HEK293T (cell line): ENCODE results near the gene MTMR12.

Source experiments
- ARNT ChIP-seq: fragments of 450-650 bp; IDR thresholded peaks from 2 replicates; pipeline ENCODE4 v1.6.1; 2017; ENCODE audit warnings: mild to moderate bottlenecking
- FOXM1 ChIP-seq: fragments of 450-650 bp; IDR thresholded peaks from 2 replicates; pipeline ENCODE4 v1.6.1; 2017; ENCODE audit warnings: mild to moderate bottlenecking, borderline replicate concordance
- SP1 ChIP-seq: fragments of 450-650 bp; IDR thresholded peaks from 2 replicates; pipeline ENCODE4 v1.6.1; 2017
- SUZ12 ChIP-seq: fragments of 450-650 bp; IDR thresholded peaks from 2 replicates; pipeline ENCODE4 v1.6.1; 2016; ENCODE audit warnings: mild to moderate bottlenecking
- TARDBP ChIP-seq: fragments of 450-650 bp; IDR thresholded peaks from 2 replicates; pipeline ENCODE4 v1.6.1; 2016

DNA sequence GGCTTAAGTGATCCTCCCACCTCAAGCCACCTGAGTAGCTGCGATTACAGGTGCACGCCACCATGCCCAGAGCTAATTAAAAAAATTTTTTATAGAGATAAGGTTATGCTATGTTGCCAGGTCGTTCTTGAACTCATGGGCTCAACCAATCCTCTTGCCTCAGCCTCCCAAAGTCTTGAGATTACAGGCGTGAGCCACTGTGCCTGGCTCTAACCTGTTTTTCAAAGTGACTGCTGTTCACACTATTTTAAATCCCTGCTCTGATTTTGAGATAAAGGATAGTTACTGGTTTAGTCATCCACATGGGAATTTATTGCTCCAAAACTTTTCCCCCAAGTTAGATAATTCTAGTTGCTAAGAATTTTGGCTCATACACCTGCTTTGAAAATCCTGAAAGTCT, 48.2 kb upstream of the MTMR12 start:
- TF ChIP-seq ARNT (no peak), SP1 (no peak), TARDBP (no peak), FOXM1 (no peak), SUZ12 (no peak)
